HG03135 (cell line): ENCODE data around the gene MATK.

Experiments
- ATAC-seq: cut with Tn5 transposase; IDR thresholded peaks from one replicate; pipeline ENCODE4 v1.9.1; 2021; ENCODE audit warnings: mild to moderate bottlenecking, moderate library complexity; ENCODE audit not compliant: unreplicated experiment

Gene MATK

GRCh38 chr19:3751236-3751635 is 34.9 kb downstream of the MATK start:
- ATAC-seq, result no peak

DNA sequence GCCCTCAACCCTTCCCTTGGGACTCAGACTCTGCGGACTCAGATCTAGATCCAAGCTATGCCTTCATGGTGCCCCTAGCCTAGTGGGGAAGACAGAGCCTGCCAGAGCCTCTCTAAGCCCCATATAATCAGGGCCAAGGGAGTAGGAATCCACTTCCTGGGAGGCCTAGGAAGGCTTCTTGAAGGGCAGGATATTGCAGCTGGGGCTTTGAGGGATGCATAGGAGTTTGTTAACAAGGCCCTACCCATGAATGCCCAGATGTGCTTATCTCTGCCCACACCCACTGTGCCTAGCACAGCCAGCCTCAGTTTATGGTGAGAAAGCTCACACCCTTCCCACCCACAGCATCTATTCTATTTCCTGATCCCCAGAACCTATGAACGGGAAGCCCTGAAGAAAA is 36.0 kb downstream of the MATK start:
- no peak for ATAC-seq

GRCh38 chr19:3748965-3749364 is 37.2 kb downstream of the MATK start:
- no peak for ATAC-seq

DNA sequence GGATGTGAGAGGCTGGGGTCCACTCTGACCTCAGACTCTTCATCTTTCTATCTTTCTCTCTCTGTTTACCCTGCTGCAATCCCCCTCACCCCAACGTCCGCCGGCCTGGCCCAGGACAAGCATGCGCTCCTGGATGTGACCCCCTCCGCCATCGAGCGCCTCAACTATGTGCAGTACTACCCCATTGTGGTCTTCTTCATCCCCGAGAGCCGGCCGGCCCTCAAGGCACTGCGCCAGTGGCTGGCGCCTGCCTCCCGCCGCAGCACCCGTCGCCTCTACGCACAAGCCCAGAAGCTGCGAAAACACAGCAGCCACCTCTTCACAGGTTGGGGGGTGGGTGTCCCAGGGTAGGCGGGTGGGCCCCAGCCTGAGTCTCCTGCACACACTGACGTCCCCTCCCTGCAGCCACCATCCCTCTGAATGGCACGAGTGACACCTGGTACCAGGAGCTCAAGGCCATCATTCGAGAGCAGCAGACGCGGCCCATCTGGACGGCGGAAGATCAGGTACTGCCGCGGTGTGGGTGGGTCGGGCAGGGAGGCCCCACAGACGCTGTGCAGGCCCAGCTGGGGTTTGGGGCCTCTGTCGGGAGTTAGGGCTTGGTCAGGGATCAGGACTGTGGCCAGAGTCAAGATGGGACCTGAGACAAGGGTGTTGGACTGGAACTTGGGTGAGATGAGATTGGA is 39.7 kb downstream of the MATK start:
- ATAC-seq, result no peak

- no peak for ATAC-seq
These were observed 40.7 kb downstream of the MATK start for GRCh38 chr19:3745363-3746045.

DNA sequence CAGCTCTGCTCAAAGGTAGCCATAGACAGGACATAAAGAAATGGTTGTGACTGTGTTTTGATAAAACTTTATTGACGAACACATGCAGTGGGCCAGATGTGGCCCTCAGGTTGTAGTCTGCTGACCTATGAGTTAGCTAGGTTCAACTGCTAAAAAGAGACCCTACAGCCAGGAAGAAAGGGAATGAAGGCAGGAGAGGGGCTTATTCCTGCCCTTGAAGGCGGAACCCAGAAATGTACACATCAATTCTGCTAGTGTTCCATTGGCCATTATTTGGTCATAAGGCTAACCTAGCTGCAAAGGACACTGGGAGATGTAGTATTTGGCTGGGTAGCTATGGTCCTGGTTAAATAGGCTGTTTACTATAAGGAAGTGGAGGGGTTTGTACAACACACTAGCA is 42.7 kb downstream of the MATK start:
- no peak for ATAC-seq

DNA sequence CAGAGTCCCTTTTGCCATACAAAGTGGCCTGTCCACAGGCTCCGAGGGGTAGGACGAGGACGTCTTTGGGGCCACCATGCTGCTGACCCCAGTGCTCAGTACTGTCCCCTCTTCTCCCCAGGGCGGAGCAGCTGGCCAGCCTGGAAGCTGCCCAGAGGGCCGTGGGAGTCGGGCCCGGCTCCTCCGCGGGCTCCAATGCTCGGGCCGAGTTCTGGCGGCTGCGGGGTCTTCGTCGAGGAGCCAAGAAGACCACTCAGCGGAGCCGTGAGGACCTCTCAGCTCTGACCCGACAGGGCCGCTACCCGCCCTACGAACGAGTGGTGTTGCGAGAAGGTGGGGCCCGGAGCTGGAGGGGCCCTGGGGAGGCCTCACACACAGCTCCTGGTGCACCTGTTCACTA is 45.8 kb downstream of the MATK start:
- no peak for ATAC-seq

DNA sequence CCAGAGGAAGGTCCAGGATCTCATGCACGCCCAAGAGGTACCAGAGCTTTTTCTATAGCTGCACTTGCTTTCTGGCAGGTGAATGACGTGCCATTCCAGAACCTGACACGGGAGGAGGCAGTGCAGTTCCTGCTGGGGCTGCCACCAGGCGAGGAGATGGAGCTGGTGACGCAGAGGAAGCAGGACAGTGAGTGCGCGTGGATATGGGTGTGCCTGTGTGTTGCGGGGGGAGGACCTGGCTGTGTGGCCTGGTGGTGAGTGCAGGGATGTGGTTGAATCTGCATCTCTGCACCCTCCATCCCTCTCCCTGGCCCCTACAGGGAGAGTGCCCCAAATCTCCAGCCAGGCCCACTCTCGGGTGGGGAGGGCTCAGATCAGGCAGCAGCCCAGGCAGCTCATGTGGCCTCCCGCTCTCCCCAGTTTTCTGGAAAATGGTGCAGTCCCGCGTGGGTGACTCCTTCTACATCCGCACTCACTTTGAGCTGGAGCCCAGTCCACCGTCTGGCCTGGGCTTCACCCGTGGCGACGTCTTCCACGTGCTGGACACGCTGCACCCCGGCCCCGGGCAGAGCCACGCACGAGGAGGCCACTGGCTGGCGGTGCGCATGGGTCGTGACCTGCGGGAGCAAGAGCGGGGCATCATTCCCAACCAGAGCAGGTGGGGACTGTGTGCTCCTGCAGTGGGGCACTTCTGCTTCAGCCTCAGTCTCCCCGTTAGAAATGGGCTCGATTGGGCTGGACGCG is 47.5 kb downstream of the MATK start:
- ATAC-seq, result no peak

- no peak for ATAC-seq
These were observed 48.5 kb downstream of the MATK start for GRCh38 chr19:3737487-3738205.

GRCh38 chr19:3736106-3736724 is 50.0 kb downstream of the MATK start:
- no peak for ATAC-seq

GRCh38 chr19:3734310-3734600 is 51.9 kb downstream of the MATK start:
- ATAC-seq, result no peak

DNA sequence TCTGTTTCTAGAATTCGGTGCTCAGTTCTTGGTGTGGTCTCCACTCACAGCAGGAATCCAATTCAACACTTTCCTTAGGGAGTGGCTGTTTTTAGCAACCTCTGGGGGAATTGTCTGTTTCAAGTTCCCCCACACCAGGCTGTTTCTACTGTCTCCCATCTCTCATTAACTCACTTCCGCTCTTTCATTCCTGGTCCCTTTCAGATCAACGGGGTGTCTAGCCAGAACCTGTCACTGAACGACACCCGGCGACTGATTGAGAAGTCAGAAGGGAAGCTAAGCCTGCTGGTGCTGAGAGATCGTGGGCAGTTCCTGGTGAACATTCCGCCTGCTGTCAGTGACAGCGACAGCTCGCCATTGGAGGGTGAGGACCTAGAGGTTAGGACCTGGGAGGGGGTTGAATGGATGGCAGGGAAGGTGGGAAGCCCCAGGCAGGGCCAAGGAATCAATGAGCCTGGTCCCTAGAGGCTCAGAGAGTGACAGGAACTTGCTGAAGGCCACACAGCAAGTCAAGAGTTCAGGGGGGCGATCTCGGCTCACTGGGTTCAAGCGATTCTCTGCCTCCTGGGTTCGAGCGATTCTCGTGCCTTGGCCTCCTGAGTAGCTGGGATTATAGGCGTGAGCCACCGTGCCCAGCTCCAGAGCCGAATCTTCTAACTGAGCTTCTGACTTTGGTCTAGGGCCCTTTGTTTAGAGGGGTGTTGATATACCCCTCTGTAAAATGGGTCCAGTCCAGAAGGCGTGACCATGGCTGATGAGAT is 52.5 kb downstream of the MATK start:
- no peak for ATAC-seq

GRCh38 chr19:3732108-3732507 is 54.1 kb downstream of the MATK start:
- no peak for ATAC-seq

- no peak for ATAC-seq
These were observed 55.7 kb downstream of the MATK start for GRCh38 chr19:3730457-3730958.
